GM19099 (cell line): ENCODE results near the gene SLC6A7.

Experiments used
- POLR2A ChIP-seq: IDR thresholded peaks from 3 replicates; pipeline ENCODE4 v1.6.1; 2011; ENCODE audit warnings: low read depth; ENCODE audit not compliant: insufficient read length; ENCODE audit errors: extremely low read depth

The SLC6A7 gene

DNA sequence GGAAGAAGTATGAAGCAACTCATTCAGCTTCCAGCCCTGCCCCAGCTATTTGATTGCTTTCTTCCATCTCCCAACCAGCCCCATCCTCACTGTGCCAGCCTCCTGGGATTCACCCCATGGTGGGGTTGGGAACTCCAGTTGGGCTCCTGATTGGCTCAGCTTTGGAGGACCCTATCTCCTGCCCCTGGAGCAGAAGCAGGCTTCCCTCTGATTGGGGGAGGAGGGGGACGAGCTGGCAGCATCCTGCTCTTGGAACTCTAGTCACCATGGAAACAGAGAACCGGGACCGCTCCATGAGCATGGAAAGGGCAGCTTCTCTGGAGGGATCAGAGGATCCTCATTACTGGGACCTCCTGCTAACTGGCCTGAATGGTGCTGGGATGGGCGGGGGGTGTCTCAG is 2.6 kb downstream of the SLC6A7 start:
- TF ChIP-seq POLR2A = no peak

DNA sequence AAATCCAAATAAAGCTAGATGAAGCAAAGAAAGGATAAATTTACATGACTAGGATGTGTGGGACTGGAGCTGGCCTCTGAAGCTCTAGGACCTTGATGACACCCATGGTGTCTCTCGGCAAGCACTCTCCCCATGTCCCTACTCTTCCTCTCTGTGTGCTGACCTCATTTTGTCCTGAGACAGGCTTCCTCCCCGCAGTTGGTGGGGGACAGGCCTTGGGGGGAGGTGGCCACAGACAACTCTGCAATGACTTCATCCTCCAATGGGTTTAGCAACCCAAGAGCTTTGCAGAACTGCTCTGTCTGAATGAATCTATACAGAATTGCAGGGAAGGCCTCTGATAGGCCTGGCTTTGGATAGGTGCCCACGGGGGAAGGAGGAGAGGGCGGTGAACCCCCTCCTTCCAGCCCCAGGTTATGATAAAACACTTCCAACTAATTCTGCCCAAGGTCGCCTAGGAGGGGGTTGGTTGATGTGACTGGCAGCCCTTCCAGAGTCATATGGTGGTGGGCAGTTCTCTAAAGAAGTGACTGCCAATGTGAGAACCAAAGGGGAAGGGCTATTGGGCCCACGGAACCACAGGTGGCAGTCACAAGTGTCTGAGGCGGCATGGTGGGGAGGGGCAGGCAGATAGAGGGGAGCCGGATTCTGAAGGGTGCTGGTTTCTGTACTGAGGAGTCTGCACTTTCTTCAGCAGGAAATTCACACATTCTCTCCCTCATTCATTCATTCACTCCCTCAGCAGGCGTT is 6.0 kb downstream of the SLC6A7 start:
- TF ChIP-seq POLR2A = no peak

DNA sequence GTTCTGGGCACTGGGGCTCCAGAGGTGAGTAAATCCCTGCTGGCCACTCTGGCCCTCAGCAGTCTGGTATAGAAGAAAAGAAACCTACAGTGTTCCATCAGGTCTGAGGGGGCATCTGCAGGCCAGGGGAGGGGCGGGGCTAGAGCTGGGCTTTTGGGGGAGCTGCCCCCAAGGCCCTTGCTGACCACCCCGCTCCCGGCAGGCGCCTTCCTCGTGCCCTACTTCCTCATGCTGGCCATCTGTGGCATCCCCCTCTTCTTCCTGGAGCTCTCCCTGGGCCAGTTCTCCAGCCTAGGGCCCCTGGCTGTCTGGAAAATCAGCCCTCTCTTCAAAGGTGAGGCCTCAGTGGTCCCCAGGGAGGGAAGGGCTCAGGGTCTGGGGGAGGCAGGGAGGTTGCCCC is 6.7 kb downstream of the SLC6A7 start:
- TF ChIP-seq POLR2A = no peak

DNA sequence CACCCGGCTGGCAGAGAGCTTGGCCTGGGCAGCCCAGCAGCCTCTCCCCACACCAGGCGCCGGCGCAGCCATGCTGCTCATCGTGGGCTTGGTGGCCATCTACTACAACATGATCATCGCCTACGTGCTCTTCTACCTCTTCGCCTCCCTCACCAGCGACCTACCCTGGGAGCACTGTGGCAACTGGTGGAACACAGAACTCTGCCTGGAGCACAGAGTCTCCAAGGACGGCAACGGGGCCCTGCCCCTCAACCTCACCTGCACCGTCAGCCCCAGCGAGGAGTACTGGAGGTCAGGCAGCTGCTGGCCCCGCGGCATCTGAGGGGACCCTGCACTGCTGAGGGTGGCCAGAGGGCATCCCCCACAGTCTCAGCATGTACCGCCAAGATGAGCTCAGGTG is 7.1 kb downstream of the SLC6A7 start:
- TF ChIP-seq POLR2A = no peak

DNA sequence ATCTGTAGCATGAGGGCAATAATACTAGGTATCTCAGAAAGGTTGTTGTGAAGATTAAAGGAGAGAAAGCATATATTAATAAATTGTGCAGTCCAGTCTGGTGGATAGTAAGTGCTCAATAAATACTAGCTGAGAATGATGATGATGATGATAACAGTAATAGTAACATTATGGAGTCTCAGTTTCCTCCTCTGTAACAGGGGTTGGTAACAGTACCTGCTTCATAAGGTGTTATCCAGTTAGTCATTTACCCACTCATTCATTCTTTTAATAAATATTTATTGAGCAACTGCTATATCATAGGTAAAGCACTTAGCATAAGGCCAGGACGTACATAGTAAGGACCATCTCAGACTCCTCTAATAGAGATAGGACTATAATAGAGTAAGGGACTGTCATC is 7.6 kb downstream of the SLC6A7 start:
- no peak for TF ChIP-seq POLR2A

DNA sequence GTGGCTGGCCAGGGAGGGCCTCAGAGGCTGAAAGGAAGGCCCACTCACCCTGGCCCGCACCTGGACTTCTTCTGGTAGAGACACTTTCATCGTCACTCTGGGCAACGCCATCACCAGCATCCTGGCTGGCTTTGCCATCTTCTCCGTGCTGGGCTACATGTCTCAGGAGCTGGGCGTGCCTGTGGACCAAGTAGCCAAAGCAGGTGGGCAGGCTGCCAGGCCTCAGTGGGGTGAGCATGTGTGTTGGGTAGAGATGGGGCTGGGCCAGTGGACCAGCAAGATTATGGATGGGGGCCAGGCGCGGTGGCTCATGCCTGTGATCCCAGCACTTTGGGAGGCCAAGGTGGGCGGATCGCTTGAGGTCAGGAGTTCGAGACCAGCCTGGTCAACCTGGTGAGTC is 12.6 kb downstream of the SLC6A7 start:
- TF ChIP-seq POLR2A = no peak

DNA sequence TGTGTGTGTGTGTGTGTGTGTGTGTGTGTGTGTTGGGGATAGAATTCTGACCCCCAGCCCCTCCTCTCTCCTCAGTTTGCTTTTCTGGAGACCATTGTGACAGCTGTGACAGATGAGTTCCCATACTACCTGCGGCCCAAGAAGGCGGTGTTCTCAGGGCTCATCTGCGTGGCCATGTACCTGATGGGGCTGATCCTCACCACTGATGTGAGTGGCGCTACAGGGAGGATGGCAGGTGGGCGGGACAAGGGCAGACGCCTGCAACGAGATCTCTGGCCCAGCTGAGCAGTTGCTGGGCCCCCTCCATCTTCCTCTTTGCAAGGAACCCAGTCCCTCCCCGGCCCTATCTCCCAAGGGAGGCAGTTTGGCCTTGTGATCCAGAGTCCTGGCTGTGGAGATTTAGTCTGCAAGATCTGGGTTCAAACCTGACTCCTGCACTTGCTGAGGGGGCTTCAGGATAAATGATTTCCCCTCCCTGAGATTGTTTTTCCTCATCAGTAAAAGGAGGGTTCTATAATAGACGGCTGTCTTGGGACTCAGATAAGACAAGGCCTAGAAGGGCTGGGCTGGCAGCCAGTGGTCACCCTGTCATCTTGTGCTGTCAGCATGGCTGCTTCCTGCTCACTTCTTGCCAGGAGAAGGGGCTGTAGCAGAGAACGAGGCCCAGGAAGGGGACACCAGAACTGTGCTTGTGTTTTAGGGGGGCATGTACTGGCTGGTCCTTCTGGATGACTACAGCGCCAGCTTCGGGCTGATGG is 14.1 kb downstream of the SLC6A7 start:
- TF ChIP-seq POLR2A = no peak

DNA sequence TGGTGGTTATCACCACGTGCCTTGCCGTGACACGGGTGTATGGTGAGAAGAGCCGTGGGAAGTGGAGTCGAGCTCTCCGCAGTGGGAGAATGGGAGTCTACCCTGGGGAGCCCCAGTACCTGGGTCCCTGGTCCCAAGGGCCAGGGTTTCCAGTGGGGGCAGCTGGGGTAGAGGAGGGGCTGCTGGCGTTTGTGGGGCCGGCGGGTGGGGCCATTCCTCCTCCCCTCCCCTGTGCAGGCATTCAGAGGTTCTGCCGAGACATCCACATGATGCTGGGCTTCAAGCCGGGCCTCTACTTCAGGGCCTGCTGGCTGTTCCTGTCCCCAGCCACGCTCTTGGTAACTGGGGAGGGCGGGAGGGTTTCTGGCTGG is 14.7 kb downstream of the SLC6A7 start:
- no peak for TF ChIP-seq POLR2A

DNA sequence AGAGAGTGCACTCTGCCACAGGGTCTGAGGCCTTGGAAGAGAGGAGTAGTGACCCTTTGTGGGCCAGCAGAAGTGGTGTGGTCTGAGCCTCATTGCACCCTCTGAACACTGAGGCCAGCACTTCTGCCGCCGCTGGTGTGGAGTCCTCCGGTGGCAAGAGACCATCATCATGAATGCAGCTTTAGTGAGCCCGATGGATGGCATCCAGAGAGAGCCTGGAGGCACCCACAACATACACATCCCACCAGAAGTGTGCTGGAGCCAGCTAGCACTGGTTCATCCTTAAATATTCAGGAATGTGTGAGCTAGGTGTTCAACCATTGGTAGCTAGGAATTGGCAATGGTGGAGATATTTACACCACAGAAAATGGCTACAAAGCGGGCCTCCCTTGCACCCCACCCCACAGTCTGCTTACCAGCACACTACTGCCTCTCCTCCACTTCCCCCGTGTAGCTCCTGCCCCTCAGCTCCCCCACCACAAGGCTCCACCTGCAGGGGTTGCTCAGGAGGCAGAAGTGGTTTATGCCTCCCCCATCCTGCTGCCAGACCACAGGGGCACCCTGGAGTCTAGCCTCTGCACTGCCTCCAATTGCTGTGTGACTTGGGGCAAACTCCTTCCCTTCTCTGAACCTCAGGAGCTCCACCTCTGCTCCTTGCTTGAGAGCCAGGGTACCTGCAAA is 16.4 kb downstream of the SLC6A7 start:
- no peak for TF ChIP-seq POLR2A

DNA sequence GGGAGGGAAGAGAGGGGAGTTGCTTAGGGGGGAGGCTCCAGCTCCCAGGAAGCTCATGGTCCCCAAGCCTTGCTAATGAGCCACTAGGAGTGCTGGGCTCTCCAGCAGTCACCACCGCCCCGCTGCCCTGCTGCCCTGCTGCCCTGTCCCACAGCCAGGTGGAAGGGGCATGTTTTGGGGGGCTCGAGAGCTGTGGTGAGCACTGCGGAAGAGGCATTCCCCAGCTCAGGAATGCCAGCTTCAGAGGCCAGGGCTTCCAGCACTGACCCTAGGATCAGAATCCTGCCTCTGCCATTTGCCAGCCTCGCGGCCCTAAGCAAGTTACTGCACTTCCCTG is 16.9 kb downstream of the SLC6A7 start:
- TF ChIP-seq POLR2A = no peak

DNA sequence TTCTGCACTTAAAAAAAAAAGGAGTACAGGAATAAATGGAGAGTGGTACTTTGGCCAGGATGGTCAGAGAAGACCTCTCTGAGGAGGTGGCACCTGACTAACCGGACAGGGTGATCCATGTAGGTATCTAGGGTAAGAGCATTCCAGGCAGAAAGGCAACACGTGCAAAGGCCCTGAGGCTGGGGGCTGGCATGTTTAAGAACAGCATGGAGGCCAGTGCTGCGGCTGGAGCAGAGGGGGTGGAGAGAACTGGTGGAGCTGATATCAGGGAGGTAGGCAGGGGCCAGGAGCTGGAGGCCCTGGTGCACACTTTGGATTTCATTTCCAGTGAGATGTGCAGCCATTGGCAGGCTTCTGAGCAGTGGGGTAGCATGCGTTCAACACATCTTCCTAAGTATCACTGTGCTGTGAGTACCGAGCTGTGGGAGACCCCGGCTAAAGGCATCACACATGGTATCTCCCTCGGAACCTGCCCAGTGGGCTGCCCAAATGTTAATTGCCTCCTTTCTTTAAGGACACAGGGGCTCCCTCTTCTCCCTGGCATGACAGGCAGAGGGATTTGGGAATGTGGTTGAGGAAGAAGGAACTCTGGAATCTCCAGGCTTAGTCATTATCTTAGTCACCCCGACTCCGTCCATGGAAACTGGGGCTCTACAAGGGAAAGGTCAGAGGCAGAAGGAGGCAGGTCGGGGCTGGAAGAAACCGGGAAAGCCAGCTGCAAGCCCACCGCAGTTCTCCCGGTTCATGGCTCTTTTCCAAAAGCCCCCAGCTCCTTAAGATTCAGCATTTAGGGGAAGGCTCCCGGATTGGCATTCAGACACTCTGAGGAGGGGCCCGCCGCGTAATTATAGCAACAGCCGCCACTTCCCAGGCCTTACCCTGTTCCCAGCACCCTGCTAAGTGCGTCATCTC is 18.6 kb downstream of the SLC6A7 start:
- no peak for TF ChIP-seq POLR2A

DNA sequence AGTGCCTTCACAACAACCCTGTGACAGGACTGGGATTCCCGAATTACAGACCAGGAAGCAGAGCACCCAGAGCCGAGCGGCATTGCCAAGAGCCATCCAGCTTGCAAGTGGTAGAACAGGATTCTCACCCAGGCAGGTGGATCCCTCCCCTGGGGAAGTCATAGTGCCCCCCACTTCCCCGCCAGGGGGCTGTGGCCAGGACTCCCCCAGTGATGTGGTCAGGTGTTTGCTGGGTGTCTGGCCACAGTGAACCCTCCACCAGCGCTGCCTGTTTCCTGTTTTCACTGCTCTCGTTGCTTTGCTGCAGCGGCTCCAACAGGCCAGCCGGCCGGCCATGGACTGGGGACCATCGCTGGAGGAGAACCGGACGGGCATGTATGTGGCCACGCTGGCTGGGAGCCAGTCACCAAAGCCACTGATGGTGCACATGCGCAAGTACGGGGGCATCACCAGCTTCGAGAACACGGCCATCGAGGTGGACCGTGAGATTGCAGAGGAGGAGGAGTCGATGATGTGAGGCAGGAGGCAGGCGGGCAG is 19.3 kb downstream of the SLC6A7 start:
- no peak for TF ChIP-seq POLR2A

DNA sequence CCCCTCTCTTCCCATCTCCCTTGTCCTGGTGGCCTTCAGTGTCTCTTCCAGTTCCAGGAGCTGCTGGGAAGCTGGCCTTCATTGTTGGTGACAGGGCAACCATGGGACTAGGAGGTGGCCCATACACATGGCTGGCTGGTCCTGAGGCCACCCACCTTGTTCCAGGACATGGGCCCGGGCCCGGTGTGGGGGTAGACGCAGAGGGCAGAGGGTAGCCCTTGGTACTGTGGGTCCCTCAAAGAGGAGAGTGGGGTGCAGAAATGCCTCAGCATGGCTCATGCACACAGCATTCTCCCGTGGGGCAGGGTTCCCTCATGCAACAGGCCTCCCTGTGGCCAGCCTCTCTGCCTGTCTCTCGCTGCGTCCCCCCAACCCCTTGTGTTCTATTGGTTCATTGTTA is 20.8 kb downstream of the SLC6A7 start:
- no peak for TF ChIP-seq POLR2A

DNA sequence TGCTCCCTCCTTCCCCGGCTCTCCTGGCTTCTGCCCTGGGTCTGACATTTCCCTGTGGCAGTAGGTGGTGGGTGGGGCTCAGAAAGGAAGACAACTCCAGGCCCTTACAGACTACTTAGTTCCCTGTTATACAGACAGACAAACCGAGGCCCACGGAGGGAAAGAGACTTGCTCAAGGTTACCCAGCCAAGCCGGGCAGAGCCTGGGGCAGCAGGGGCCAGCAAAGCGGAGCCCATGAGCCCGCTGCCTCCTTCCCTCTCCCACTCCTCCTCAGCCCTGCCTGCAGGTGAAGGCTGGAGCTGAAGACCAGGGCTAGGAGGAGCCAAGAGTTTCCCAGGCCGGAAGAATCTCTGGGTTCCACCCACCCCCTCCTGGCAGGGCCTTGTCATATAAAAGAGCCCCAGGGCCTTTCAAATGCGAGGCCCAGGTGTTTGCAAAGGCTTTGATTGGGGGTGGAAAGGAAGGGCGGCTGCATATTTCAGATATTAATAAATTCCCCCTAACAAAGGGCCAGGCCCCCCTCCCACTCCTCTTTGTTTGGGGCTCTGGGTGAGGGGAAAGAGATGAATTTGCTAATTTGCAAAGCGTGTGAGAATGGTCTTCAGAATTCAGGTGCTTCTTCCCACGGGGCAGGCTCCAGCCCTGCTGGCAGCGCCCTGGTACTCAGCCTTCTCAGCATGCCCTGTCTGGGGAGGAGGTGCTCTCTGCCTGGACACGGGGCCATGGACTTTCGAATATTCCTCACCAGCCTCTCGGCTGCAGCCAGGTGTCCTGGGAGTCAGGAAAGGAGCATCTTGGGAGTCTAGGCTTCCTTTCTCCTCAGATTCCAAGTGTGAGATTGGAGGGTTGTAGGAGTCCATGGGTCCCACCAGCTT is 21.5 kb downstream of the SLC6A7 start:
- no peak for TF ChIP-seq POLR2A
